IMR-90 (cell line): ENCODE results near the gene CKLF. TPM values are rescaled to one million over a fixed set of nuclear protein-coding genes. Genes with fewer than 3 reads are reported as not detected.

ENCODE experiments used
- ATAC-seq: fragments of 200-7000 bp; cut with Tn5 transposase; 2 replicates; pipeline ENCODE4 v1.9.1; 2020; ENCODE audit warnings: low read depth, mild to moderate bottlenecking, moderate library complexity
- BruUV-seq: library from RNA; stranded (reverse); fragments of 400-500 nt; replicated peaks from 2 replicates; lab custom pipeline; 2021; lab: Mats Ljungman, UMichigan
- CTCF ChIA-PET: fragments of 300-600 bp; formaldehyde crosslinking; extraction: SDS; loops from one replicate; lab custom pipeline; 2021; ENCODE audit warnings: antibody characterized with exemption; lab: Yijun Ruan, JAX
- POLR2A ChIA-PET: fragments of 300-600 bp; sonication (Branson Sonifier 250); formaldehyde crosslinking; loops from one replicate; lab custom pipeline; 2022; ENCODE audit warnings: antibody characterized with exemption; ENCODE audit not compliant: unreplicated experiment; lab: Charles Lee
- DNase-seq: peaks from one replicate; pipeline ENCODE4 v3.0.0; 2013
- H2AFZ ChIP-seq: replicated peaks from 2 replicates; pipeline ENCODE3; 2013; ENCODE audit warnings: low read length, mild to moderate bottlenecking; ENCODE audit not compliant: poor library complexity
- H2AK5ac ChIP-seq: 2 replicates; pipeline ENCODE4 v1.6.1; 2013; ENCODE audit warnings: low read depth, low read length, inconsistent platforms
- H2AK9ac ChIP-seq: replicated peaks from 2 replicates; pipeline ENCODE3; 2013; ENCODE audit warnings: mild to moderate bottlenecking, low read depth, low read length, moderate library complexity; ENCODE audit not compliant: poor library complexity
- H2BK120ac ChIP-seq: 2 replicates; pipeline ENCODE4 v1.6.1; 2013; ENCODE audit warnings: low read depth, low read length, inconsistent platforms
- H2BK15ac ChIP-seq: 3 replicates; pipeline ENCODE4 v1.6.1; 2013; ENCODE audit warnings: low read depth, low read length, inconsistent platforms
- H2BK20ac ChIP-seq: 2 replicates; pipeline ENCODE4 v1.6.1; 2013; ENCODE audit warnings: low read depth, mild to moderate bottlenecking, inconsistent platforms, low read length, moderate library complexity
- H2BK5ac ChIP-seq: 2 replicates; pipeline ENCODE4 v1.6.1; 2013; ENCODE audit warnings: mild to moderate bottlenecking, low read depth, low read length, inconsistent platforms; ENCODE audit not compliant: poor library complexity, severe bottlenecking
- H3K14ac ChIP-seq: replicated peaks from 2 replicates; pipeline ENCODE4 v1.6.1; 2013; ENCODE audit warnings: low read depth, low read length, inconsistent platforms
- H3K18ac ChIP-seq: 2 replicates; pipeline ENCODE4 v1.6.1; 2013; ENCODE audit warnings: low read depth, low read length, control low read depth
- H3K23ac ChIP-seq: 2 replicates; pipeline ENCODE4 v1.6.1; 2013; ENCODE audit warnings: low read depth, low read length, inconsistent platforms
- H3K27ac ChIP-seq: 2 replicates; pipeline ENCODE4 v1.5.1; 2013; ENCODE audit warnings: mild to moderate bottlenecking, control low read depth, low read length; ENCODE audit not compliant: insufficient read depth
- H3K27me3 ChIP-seq: 2 replicates; pipeline ENCODE4 v1.6.1; 2013; ENCODE audit warnings: low read length; ENCODE audit not compliant: control insufficient read depth, insufficient read depth
- H3K36me3 ChIP-seq: 2 replicates; pipeline ENCODE4 v1.6.1; 2013; ENCODE audit warnings: low read length, mixed read lengths; ENCODE audit not compliant: control insufficient read depth, insufficient read depth
- H3K4ac ChIP-seq: 2 replicates; pipeline ENCODE4 v1.6.1; 2013; ENCODE audit warnings: low read depth, low read length, inconsistent platforms
- H3K4me1 ChIP-seq: 2 replicates; pipeline ENCODE4 v1.6.1; 2013; ENCODE audit warnings: low read length, mixed read lengths; ENCODE audit not compliant: control insufficient read depth, insufficient read depth
- H3K4me2 ChIP-seq: 2 replicates; pipeline ENCODE4 v1.6.1; 2013; ENCODE audit warnings: low read depth, mild to moderate bottlenecking, control low read depth, low read length, moderate library complexity
- H3K4me3 ChIP-seq: 2 replicates; pipeline ENCODE4 v1.5.1; 2013; ENCODE audit warnings: low read depth, mild to moderate bottlenecking, control low read depth, low read length, moderate library complexity; ENCODE audit not compliant: insufficient read depth
- H3K56ac ChIP-seq: 2 replicates; pipeline ENCODE4 v1.6.1; 2013; ENCODE audit warnings: low read length, inconsistent platforms; ENCODE audit not compliant: insufficient read depth; ENCODE audit errors: extremely low read depth
- H3K79me1 ChIP-seq, 2 experiments: 2 replicates each; pipeline ENCODE4 v1.6.1; 2013; ENCODE audit warnings: low read length in 2 of 2, inconsistent platforms in 1 of 2, low read depth in 1 of 2
- H3K9ac ChIP-seq: 2 replicates; pipeline ENCODE4 v1.6.1; 2013; ENCODE audit warnings: low read depth, low read length, control low read depth
- H3K9me1 ChIP-seq: 2 replicates; pipeline ENCODE4 v1.6.1; 2013; ENCODE audit warnings: low read length, inconsistent platforms; ENCODE audit not compliant: insufficient read depth
- H3K9me3 ChIP-seq: 2 replicates; pipeline ENCODE4 v1.6.1; 2013; ENCODE audit warnings: low read length; ENCODE audit not compliant: control insufficient read depth, insufficient read depth
- H4K20me1 ChIP-seq: 2 replicates; pipeline ENCODE4 v1.6.1; 2013; ENCODE audit warnings: low read length, inconsistent platforms; ENCODE audit not compliant: insufficient read depth
- H4K5ac ChIP-seq: 2 replicates; pipeline ENCODE4 v1.6.1; 2013; ENCODE audit warnings: mild to moderate bottlenecking, low read depth, low read length, control low read depth
- H4K8ac ChIP-seq, 2 experiments: 2 replicates each; pipeline ENCODE4 v1.6.1; 2013; ENCODE audit warnings: low read depth in 2 of 2, low read length in 2 of 2, control low read depth in 1 of 2, inconsistent platforms in 1 of 2
- H4K91ac ChIP-seq: 2 replicates; pipeline ENCODE4 v1.6.1; 2013; ENCODE audit warnings: low read depth, low read length, inconsistent platforms; ENCODE audit not compliant: insufficient read depth
- RFX5 ChIP-seq: IDR thresholded peaks from 2 replicates; pipeline ENCODE4 v1.8.0; 2012; ENCODE audit warnings: low read depth, mild to moderate bottlenecking, low read length, moderate library complexity
- WGBS, 2 experiments: methylation state at CpG; one replicate each; pipeline versions ENCODE4 v1.1.5 to v1.1.7; 2013; ENCODE audit warnings: missing lambda C conversion rate in 2 of 2; ENCODE audit not compliant: insufficient read length in 1 of 2; ENCODE audit errors: extremely low coverage in 2 of 2; 5-methylcytosine and 5-hydroxymethylcytosine counted together
- dilution Hi-C: fragments of 300-500 bp; cut with HindIII; formaldehyde crosslinking; loops from one replicate; pipeline ENCODE4 v1.14.3; 2018; ENCODE audit warnings: low sequenced_read_pairs; ENCODE audit not compliant: unreplicated experiment
- in situ Hi-C: fragments of 300-500 bp; cut with MboI; formaldehyde crosslinking; loops from 3 replicates; pipeline ENCODE4 v1.14.3; 2019; ENCODE audit warnings: low sequenced_read_pairs, inconsistent platforms, mixed read lengths
- intact Hi-C: fragments of 100-400 bp; cut with micrococcal nuclease; formaldehyde crosslinking; loops from 2 replicates; pipeline ENCODE4 v1.10.0; 2022
- polyA plus RNA-seq, 3 experiments: library from polyadenylated mRNA; depleted of rRNA; stranded (reverse); fragments of >200 nt; gene quantifications; 2 replicates each; pipeline ENCODE4 v1.2.3, GENCODE V29; 2012; ENCODE audit warnings: low replicate concordance in 1 of 3
- total RNA-seq: library from RNA; depleted of rRNA; stranded (reverse); fragments of >200 nt; gene quantifications from 2 replicates; pipeline ENCODE4 v1.2.3, GENCODE V29; 2012
- TF ChIP-seq, protein P1 (sequence below): fragments of 150-350 bp; IDR thresholded peaks from 2 replicates; pipeline ENCODE4 v1.6.1; 2016; ENCODE audit warnings: low read depth, mild to moderate bottlenecking, low read length, moderate library complexity, borderline replicate concordance

Gene CKLF
- total and polyA plus RNA-seq, 2 of the 4 experiments (the other 2 are of a cell fraction) = 60.8 to 92.2 TPM

DNA sequence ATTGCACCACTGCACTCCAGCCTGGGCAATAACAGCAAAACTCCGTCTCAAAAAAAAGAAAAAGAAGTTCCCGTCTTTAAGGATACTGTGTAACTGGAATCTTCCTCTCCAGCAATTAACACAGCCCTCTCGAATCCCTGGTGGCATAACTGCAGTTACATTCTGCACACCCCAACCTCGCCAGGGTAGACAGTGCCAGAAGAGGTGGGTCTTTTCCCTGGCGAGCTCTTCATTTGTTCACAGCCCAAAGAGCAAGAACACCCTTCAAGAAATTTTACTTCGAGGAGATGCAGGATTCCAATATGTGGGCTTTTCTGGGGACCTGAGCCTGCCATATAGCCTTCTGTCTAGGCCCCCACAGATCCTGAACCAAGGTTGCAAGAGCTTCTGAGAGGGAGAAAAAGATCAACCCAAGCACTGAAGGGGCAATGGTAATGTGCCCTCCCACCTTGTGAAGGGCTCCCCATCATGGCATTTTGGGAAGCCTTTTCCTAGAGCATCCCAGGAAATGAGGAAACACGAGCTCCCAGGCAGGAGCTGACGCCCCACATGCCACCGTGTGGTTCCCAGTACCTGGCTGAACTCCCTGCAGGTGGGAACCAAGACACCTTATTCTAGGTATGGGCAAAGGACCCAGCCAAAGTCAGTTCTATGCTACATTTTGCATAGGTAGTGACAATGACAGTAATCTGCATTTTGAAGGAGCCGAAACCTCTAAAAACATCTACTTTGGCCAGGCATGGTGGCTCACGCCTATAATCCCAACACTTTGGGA is 29.4 kb upstream of the CKLF start:
- no peaks in the 10 kb centered on the region for H3K9me3 ChIP-seq
- H3K14ac ChIP-seq = no peak overlapping the region; the same call in 1 of the 2 replicates
- intact Hi-C loops = no loop called here
- ChIA-PET CTCF (interaction anchor here (1.4 kb wide), 1 partner anchor 11 kb away, joined by 4 read pairs; no protein-coding TSS in a partner anchor), POLR2A (no interaction called here)
- WGBS, 2 experiments = no CpG with 5 or more reads among the region's 11 CpGs
- ATAC-seq (no peak), DNase-seq (no peak)
- H3K9me1 ChIP-seq = peaks cover 20% of the 10 kb centered on the region
- in situ Hi-C loops = no loop called here
- H2AK9ac ChIP-seq = no peak overlapping the region
- H3K27ac ChIP-seq = no peak overlapping the region
- no peak overlapping the region for H2BK20ac ChIP-seq
- no peak overlapping the region for H3K56ac ChIP-seq
- peaks cover 3 to 22% of the 10 kb centered on the region in 2 experiments; a peak in 3 of 4 replicates for H3K79me1 ChIP-seq
- no peak overlapping the region for H3K23ac ChIP-seq
- TF ChIP-seq, protein P1, sequence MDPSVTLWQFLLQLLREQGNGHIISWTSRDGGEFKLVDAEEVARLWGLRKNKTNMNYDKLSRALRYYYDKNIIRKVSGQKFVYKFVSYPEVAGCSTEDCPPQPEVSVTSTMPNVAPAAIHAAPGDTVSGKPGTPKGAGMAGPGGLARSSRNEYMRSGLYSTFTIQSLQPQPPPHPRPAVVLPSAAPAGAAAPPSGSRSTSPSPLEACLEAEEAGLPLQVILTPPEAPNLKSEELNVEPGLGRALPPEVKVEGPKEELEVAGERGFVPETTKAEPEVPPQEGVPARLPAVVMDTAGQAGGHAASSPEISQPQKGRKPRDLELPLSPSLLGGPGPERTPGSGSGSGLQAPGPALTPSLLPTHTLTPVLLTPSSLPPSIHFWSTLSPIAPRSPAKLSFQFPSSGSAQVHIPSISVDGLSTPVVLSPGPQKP = no peak
- TF ChIP-seq RFX5 = no peak
- peaks cover 20% of the 10 kb centered on the region; the same call in 1 of the 2 replicates for H3K36me3 ChIP-seq
- H3K4ac ChIP-seq = no peak overlapping the region
- no peak overlapping the region for H2BK120ac ChIP-seq
- BruUV-seq = no TSS peak
- no peak overlapping the region for H4K8ac ChIP-seq
- H3K9ac ChIP-seq = no peak overlapping the region
- H4K5ac ChIP-seq = no peak overlapping the region
- no peak overlapping the region for H3K4me2 ChIP-seq
- no peaks in the 10 kb centered on the region; the same call in 1 of the 2 replicates for H4K20me1 ChIP-seq
- no peak overlapping the region for H2BK5ac ChIP-seq
- no peak overlapping the region for H2BK15ac ChIP-seq
- no peak overlapping the region for H2AFZ ChIP-seq
- no peak overlapping the region for H4K91ac ChIP-seq
- H2AK5ac ChIP-seq = no peak overlapping the region
- H3K18ac ChIP-seq = no peak overlapping the region
- H3K4me1 ChIP-seq = peaks cover 12% of the 10 kb centered on the region
- dilution Hi-C loops = no loop called here
- H3K4me3 ChIP-seq = no peak overlapping the region
- H3K27me3 ChIP-seq = no peaks in the 10 kb centered on the region
